Heart left ventricle (tissue), 16 donors: ENCODE data around the gene CNTLN. TPM values are rescaled to one million over a fixed set of nuclear protein-coding genes. Genes with fewer than 3 reads are reported as not detected.

ENCODE experiments used
- ATAC-seq, 4 donors: fragments of 200-7000 bp; cut with Tn5 transposase; one replicate each; pipeline ENCODE4 v1.9.1; 2020 to 2022; ENCODE audit warnings: moderate library complexity in 4 of 4, mild to moderate bottlenecking in 3 of 4, moderate number of reproducible peaks in 1 of 4
- DNase-seq, 5 donors: peaks; one replicate each; pipeline ENCODE4 v3.0.0-alpha.2; 2020
- H3K27ac ChIP-seq, 12 donors: fragments of 200-600 bp; sonication (generic) in 4 of 12; one replicate each; pipeline versions ENCODE4 v1.5.0 to v1.8.0; 2016 to 2022; ENCODE audit warnings: mild to moderate bottlenecking in 2 of 12
- H3K27me3 ChIP-seq, 9 donors: fragments of 200-600 bp; sonication (generic) in 2 of 9; one replicate each; pipeline versions ENCODE4 v1.5.1 to v1.8.0; 2016 to 2022; ENCODE audit warnings: mild to moderate bottlenecking in 3 of 9
- H3K36me3 ChIP-seq, 9 donors: fragments of 200-600 bp; sonication (generic) in 2 of 9; one replicate each; pipeline versions ENCODE4 v1.5.0 to v1.8.0; 2018 to 2022; ENCODE audit warnings: mild to moderate bottlenecking in 2 of 9
- H3K4me1 ChIP-seq, 12 donors: fragments of 200-600 bp; sonication (generic) in 4 of 12; one replicate each; pipeline versions ENCODE4 v1.5.0 to v1.8.0; 2016 to 2022; ENCODE audit warnings: mild to moderate bottlenecking in 3 of 12
- H3K4me3 ChIP-seq, 12 donors: fragments of 200-600 bp; sonication (generic) in 4 of 12; one replicate each; pipeline versions ENCODE4 v1.5.0 to v1.8.0; 2017 to 2022; ENCODE audit warnings: mild to moderate bottlenecking in 9 of 12, moderate library complexity in 4 of 12
- H3K9me3 ChIP-seq, 12 donors: fragments of 200-600 bp; sonication (generic) in 4 of 12; one replicate each; pipeline versions ENCODE4 v1.5.0 to v1.8.0; 2016 to 2022; ENCODE audit warnings: mild to moderate bottlenecking in 1 of 12
- POLR2A ChIP-seq, 2 donors: fragments of 450-650 bp; IDR thresholded peaks; one replicate each; pipeline ENCODE4 v1.6.1; 2017; ENCODE audit warnings: antibody characterized with exemption in 2 of 2, mild to moderate bottlenecking in 2 of 2, moderate library complexity in 2 of 2
- WGBS, 4 donors: extraction: QIAGEN DNeasy Blood & Tissue Kit in 2 of 4; methylation state at CpG; one replicate each; pipeline versions ENCODE4 v1.1.5 to v1.1.7; 2013 to 2018; 5-methylcytosine and 5-hydroxymethylcytosine counted together
- intact Hi-C, 10 donors: fragments of 100-400 bp; cut with DNase I; formaldehyde crosslinking; loops; one replicate each; pipeline versions ENCODE4 v1.11.1 to v1.14.2; 2022
- polyA plus RNA-seq, 2 donors: library from polyadenylated mRNA; stranded (reverse); fragments of 200-250 nt; gene quantifications; one replicate each; pipeline ENCODE4 v1.2.3, GENCODE V29; 2013
- total RNA-seq, 9 donors: library from RNA; depleted of rRNA in 2 of 9; stranded (reverse); fragments of >200 nt in 2 of 9; fragmentation: NEBNext Ultra II Directional in 3 of 9; extraction: Animal tissue kit (Norgen Biotek cat#: 25700) in 3 of 9; gene quantifications; one replicate each; pipeline versions ENCODE4 v1.1.0 to v1.2.4, GENCODE V29; 2016 to 2023
- TF ChIP-seq, protein P1 (sequence below), 12 donors: fragments of 200-600 bp; sonication (generic) in 4 of 12; IDR thresholded peaks; one replicate each; pipeline versions ENCODE4 v1.5.0 to v1.8.0; 2018 to 2022; ENCODE audit warnings: antibody characterized with exemption in 12 of 12, mild to moderate bottlenecking in 5 of 12
- donor health status: ischemic (EF 13 %, LVEDD 7.1; RV severe dilation, severe dysfunction).
- donor health status: healthy with polysubstance abuse.
- donor health status: DM: no; HTN: yes; CAD: no.
- donor health status: DM: no; HTN: no; CAD: no.
- donor health status: ischemic (EF 25% LVEDD 6.9; RV normal size, moderate dysfunction).
- donor health status: ischemic (EF 25% LVEDD 5.7; RV mildly dilated, moderate dysfunction).
- donor health status: healthy.
- donor health status: DM: yes; HTN: yes; CAD: no.
- donor health status: ischemic (EF 35%, LVEDD 5.7; RV mildly dilated, moderate dysfunction).
- donor health status: nonischemic (EF 11% LVEDD 7.7; RV severe dilation, severe dysfunction).
- donor health status: DM: yes; HTN: yes; CAD: no.
- donor health status: PGD.
- donor health status: ischemic (EF 29% LVEDD 5.4; RV normal size, mild dysfunction).
- donor health status: nonischemic (EF 23%, LVEDD 6.1; RV moderate dilation, normal function).

The CNTLN gene
- total and polyA plus RNA-seq, 11 donors: 1.3 to 6.1 (median 2.7) TPM

DNA sequence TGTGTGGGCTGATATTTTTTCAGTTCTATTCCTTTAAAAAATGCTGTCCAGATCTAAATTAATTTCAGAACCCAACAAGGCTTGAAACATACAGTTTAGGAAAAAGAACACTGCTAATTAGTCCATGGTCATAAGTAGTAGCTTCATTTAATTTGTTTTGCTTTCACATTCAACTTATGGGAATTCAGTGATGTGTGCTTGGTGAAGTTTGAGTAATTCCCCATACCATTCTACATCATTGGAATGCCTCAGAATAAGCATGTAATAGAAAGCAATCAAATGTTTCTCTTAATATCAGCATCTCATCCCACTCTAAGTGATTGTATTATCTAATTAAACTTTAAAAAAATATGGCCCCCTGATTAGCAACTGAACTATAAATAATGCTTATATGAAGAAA is 2.7 kb downstream of the CNTLN start:
- Histone ChIP-seq H3K36me3 (no peaks in the 10 kb centered on the region), H3K9me3 (no peaks in the 10 kb centered on the region), H3K4me3 (no peak overlapping the region), H3K27ac (no peak overlapping the region), H3K27me3 (no peaks in the 10 kb centered on the region), H3K4me1 (peaks cover 0 to 21% (median 3%) of the 10 kb centered on the region in 12 donors)
- TF ChIP-seq, protein P1, sequence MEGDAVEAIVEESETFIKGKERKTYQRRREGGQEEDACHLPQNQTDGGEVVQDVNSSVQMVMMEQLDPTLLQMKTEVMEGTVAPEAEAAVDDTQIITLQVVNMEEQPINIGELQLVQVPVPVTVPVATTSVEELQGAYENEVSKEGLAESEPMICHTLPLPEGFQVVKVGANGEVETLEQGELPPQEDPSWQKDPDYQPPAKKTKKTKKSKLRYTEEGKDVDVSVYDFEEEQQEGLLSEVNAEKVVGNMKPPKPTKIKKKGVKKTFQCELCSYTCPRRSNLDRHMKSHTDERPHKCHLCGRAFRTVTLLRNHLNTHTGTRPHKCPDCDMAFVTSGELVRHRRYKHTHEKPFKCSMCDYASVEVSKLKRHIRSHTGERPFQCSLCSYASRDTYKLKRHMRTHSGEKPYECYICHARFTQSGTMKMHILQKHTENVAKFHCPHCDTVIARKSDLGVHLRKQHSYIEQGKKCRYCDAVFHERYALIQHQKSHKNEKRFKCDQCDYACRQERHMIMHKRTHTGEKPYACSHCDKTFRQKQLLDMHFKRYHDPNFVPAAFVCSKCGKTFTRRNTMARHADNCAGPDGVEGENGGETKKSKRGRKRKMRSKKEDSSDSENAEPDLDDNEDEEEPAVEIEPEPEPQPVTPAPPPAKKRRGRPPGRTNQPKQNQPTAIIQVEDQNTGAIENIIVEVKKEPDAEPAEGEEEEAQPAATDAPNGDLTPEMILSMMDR (IDR thresholded peaks at IDR 0.05): no peak
- no peak for TF ChIP-seq POLR2A (IDR thresholded peaks at IDR 0.05)
- DNase-seq (no peak), ATAC-seq (no peak)
- intact Hi-C loops: no loop called here

DNA sequence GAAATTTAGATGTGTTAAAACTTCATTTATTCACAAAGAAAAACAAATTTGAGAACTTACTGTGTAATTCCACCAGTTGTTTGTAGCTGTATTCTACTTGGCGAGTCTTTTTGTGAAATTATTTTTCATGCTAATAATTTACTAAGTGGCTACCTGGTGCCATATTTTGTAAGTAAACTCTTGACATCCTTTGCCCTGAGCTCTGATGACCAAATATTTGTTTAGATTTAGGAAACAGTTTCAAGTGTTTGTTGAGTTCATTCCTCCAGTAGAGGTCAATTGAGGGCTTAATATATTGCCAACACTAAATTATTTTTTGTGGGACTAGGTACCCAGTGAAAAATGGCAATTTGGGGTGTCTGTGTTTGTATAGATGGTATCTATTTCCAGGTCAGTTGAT is 3.7 kb downstream of the CNTLN start:
- peaks cover 0 to 4% (median 0%) of the 10 kb centered on the region in 9 donors for H3K36me3 ChIP-seq
- no peak overlapping the region for H3K4me3 ChIP-seq
- H3K27me3 ChIP-seq: no peaks in the 10 kb centered on the region
- no peak for ATAC-seq
- TF ChIP-seq POLR2A (IDR thresholded peaks at IDR 0.05): no peak
- TF ChIP-seq, protein P1 (IDR thresholded peaks at IDR 0.05): no peak
- H3K27ac ChIP-seq: no peak overlapping the region
- intact Hi-C loops: no loop called here
- no peak for DNase-seq
- 96 to 100% (median 100%) methylated on average over 1 of the region's 1 CpG for WGBS, 4 donors
- H3K4me1 ChIP-seq: peaks cover 0 to 21% (median 3%) of the 10 kb centered on the region in 12 donors
- no peaks in the 10 kb centered on the region for H3K9me3 ChIP-seq

DNA sequence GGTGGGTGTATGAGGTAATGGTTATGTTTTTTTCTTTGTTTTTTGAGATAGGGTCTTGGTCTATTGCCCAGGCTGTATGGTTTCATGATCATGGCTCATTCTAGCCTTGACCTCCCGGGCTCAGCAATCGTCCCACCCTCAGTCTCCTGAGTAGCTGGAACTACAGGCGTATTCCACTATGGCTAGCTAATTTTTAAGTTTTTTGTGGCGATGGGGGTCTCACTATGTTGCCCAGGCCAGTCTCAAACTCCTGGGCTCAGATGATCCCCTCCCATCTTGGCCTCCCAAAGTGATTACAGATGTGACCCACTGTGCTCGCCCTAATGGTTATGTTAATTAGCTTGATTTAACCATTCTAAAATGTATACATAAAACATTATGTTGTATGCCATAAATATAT is 5.6 kb downstream of the CNTLN start:
- no peak overlapping the region for H3K4me3 ChIP-seq
- intact Hi-C loops: no loop called here
- no peaks in the 10 kb centered on the region for H3K9me3 ChIP-seq
- TF ChIP-seq POLR2A (IDR thresholded peaks at IDR 0.05): no peak
- H3K27me3 ChIP-seq: no peaks in the 10 kb centered on the region
- peaks cover 0 to 14% (median 2%) of the 10 kb centered on the region in 9 donors for H3K36me3 ChIP-seq
- H3K4me1 ChIP-seq: peaks cover 0 to 13% (median 0%) of the 10 kb centered on the region in 12 donors
- no peak overlapping the region for H3K27ac ChIP-seq
- no peak for DNase-seq
- WGBS, 4 donors: 94 to 96% (median 95%) methylated on average over 5 of the region's 5 CpGs
- no peak for ATAC-seq

DNA sequence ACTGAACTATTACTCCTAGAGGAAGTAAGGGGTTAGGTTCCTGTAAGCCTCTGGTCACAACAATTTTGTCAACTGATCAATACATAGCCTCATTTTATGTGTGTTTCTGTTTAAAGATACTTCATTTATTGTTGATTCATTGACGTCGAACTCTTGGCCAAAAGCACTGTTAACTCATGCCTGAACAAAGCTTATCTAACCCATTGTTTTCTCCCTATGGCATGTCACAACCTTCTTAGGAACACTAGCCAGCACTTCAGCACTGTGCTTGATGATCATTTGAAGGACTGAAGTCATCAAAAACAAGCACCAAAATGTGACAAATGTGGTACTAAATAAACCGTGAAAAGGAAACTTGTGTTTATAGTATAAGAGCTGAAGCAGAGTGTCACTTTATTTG is 13.5 kb downstream of the CNTLN start:
- DNase-seq: no peak
- Histone ChIP-seq H3K4me1 (no peaks in the 10 kb centered on the region), H3K27me3 (no peaks in the 10 kb centered on the region), H3K36me3 (peaks cover 0 to 25% (median 8%) of the 10 kb centered on the region in 9 donors), H3K4me3 (no peak overlapping the region), H3K9me3 (peaks cover 0 to 8% (median 0%) of the 10 kb centered on the region in 12 donors), H3K27ac (no peak overlapping the region)
- intact Hi-C loops: no loop called here
- no peak for TF ChIP-seq POLR2A (IDR thresholded peaks at IDR 0.05)
- TF ChIP-seq, protein P1 (IDR thresholded peaks at IDR 0.05): no peak
- 78 to 80% (median 79%) methylated on average over 3 of the region's 3 CpGs for WGBS, 4 donors
- no peak for ATAC-seq

DNA sequence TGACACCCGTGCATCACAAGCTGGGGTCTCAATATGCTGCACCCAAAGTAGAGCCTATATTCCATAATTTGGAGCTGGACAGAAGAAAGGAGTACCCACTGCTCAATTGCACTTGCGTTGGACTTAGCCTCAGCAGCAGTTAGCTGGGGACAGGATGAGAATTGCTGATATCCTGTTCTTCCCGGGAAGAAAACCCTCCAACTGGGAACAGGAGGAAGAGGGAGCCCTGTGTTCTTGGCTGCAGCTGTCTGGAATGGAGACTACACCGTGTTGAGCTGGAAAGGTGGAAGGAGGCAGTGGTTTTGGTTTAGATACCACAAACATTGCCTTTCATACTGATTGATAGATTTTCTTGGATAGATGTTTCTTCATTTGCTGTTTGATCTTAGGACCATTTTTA is 24.6 kb downstream of the CNTLN start:
- Histone ChIP-seq H3K9me3 (peaks cover 0 to 2% (median 0%) of the 10 kb centered on the region in 12 donors), H3K4me3 (no peak overlapping the region), H3K36me3 (peaks cover 0 to 8% (median 0%) of the 10 kb centered on the region in 9 donors), H3K27me3 (no peaks in the 10 kb centered on the region), H3K4me1 (no peaks in the 10 kb centered on the region), H3K27ac (no peak overlapping the region)
- no peak for DNase-seq
- intact Hi-C loops: no loop called here
- no peak for ATAC-seq
- TF ChIP-seq, protein P1 (IDR thresholded peaks at IDR 0.05): no peak
- no peak for TF ChIP-seq POLR2A (IDR thresholded peaks at IDR 0.05)
- 60 to 78% (median 70%) methylated on average over 4 of the region's 4 CpGs for WGBS, 4 donors
